SK-N-SH (cell line): Measurements from ENCODE around the gene PPIC. TPM values are rescaled to one million over a fixed set of nuclear protein-coding genes. Genes with fewer than 3 reads are reported as not detected.

Experiments
- CTCF ChIA-PET: fragments of 300-600, 350-600 bp; formaldehyde crosslinking; extraction: SDS; loops from one replicate; lab custom pipeline; 2021; lab: Yijun Ruan, JAX
- POLR2A ChIA-PET: fragments of 350-600 bp; sonication (Branson Sonifier 250); formaldehyde crosslinking; extraction: SDS; loops from one replicate; lab custom pipeline; 2020; ENCODE audit warnings: antibody characterized with exemption, inconsistent platforms; lab: Yijun Ruan, JAX
- DNase-seq: peaks from one replicate; pipeline ENCODE4 v3.0.0; 2012
- H2AFZ ChIP-seq: fragments of 200-600 bp; sonication (generic); 2 replicates; pipeline ENCODE4 v1.8.1; 2016; ENCODE audit warnings: antibody characterized with exemption, mild to moderate bottlenecking, low read depth
- H3F3A ChIP-seq: fragments of 200-600 bp; sonication (generic); replicated peaks from 2 replicates; pipeline ENCODE3; 2016; ENCODE audit warnings: antibody characterized with exemption, mild to moderate bottlenecking; ENCODE audit not compliant: insufficient read depth
- H3K27ac ChIP-seq, 2 experiments: fragments of 200-500 bp in 1 of 2; fragments of 200-600 bp in 1 of 2; sonication (Bioruptor generic) in 1 of 2; sonication (generic), shearing (Covaris generic) in 1 of 2; 2 replicates each; pipeline versions ENCODE4 v1.5.1 to v1.6.1; 2014 to 2016; ENCODE audit warnings: low read depth in 2 of 2, inconsistent platforms in 1 of 2, low read length in 1 of 2, mild to moderate bottlenecking in 1 of 2, mixed read lengths in 1 of 2
- H3K27me3 ChIP-seq: fragments of 200-600 bp; sonication (generic), shearing (Covaris generic); 2 replicates; pipeline ENCODE4 v1.6.1; 2016; ENCODE audit warnings: mixed run types; ENCODE audit not compliant: insufficient read depth
- H3K36me3 ChIP-seq, 2 experiments: fragments of 200-500 bp in 1 of 2; fragments of 200-600 bp in 1 of 2; sonication (Bioruptor generic) in 1 of 2; sonication (generic) in 1 of 2; replicated peaks in 1 of 2; 2 replicates each; pipeline versions ENCODE3 to v1.5.1; 2014 to 2016; ENCODE audit warnings: low read length in 1 of 2, mild to moderate bottlenecking in 1 of 2; ENCODE audit not compliant: insufficient read depth in 2 of 2, control insufficient read depth in 1 of 2
- H3K4me1 ChIP-seq, 2 experiments: fragments of 200-500 bp in 1 of 2; fragments of 200-600 bp in 1 of 2; sonication (Bioruptor generic) in 1 of 2; sonication (generic), shearing (Covaris generic) in 1 of 2; 2 replicates each; pipeline versions ENCODE4 v1.5.1 to v1.6.1; 2014 to 2016; ENCODE audit warnings: low read depth in 1 of 2, low read length in 1 of 2, mixed run types in 1 of 2; ENCODE audit not compliant: insufficient read depth in 2 of 2, control insufficient read depth in 1 of 2
- H3K4me2 ChIP-seq: fragments of 200-600 bp; sonication (generic), shearing (Covaris generic); 2 replicates; pipeline ENCODE4 v1.6.1; 2017; ENCODE audit warnings: mixed run types
- H3K4me3 ChIP-seq, 2 experiments: fragments of 200-500 bp in 1 of 2; fragments of 200-600 bp in 1 of 2; sonication (Bioruptor generic) in 1 of 2; sonication (generic), shearing (Covaris generic) in 1 of 2; 2 replicates each; pipeline versions ENCODE4 v1.5.1 to v1.8.1; 2014 to 2016; ENCODE audit warnings: low read depth in 2 of 2, inconsistent platforms in 1 of 2, low read length in 1 of 2, mild to moderate bottlenecking in 1 of 2, mixed read lengths in 1 of 2, moderate library complexity in 1 of 2
- H3K79me2 ChIP-seq: fragments of 200-600 bp; sonication (generic); 2 replicates; pipeline ENCODE4 v1.8.1; 2017; ENCODE audit warnings: mild to moderate bottlenecking; ENCODE audit not compliant: insufficient read depth
- H3K9ac ChIP-seq: fragments of 200-600 bp; sonication (generic); 2 replicates; pipeline ENCODE4 v1.6.1; 2017; ENCODE audit warnings: mixed run types
- H3K9me2 ChIP-seq: fragments of 200-600 bp; sonication (generic); 2 replicates; pipeline ENCODE4 v1.6.1; 2017; ENCODE audit warnings: mixed run types
- H3K9me3 ChIP-seq: fragments of 200-600 bp; sonication (generic); 2 replicates; pipeline ENCODE4 v1.6.1; 2017; ENCODE audit warnings: mixed run types, mild to moderate bottlenecking, moderate library complexity
- H4K20me1 ChIP-seq: fragments of 200-600 bp; sonication (generic); 2 replicates; pipeline ENCODE4 v1.6.1; 2017; ENCODE audit warnings: mild to moderate bottlenecking, mixed run types; ENCODE audit not compliant: insufficient read depth
- ELF1 ChIP-seq: IDR thresholded peaks from 2 replicates; pipeline ENCODE4 v1.4.0; 2012
- EP300 ChIP-seq, 2 experiments: IDR thresholded peaks; 2 replicates each; pipeline versions ENCODE4 v1.4.0 to v1.6.1; 2012; ENCODE audit warnings: borderline replicate concordance in 1 of 2, low read depth in 1 of 2, low read length in 1 of 2
- EZH2phosphoT487 ChIP-seq: fragments of 200-600 bp; sonication (generic); IDR thresholded peaks from 2 replicates; pipeline ENCODE4 v1.6.1; 2017; ENCODE audit warnings: low read depth, mixed run types, mild to moderate bottlenecking, antibody characterized with exemption, moderate library complexity, borderline replicate concordance
- FOSL2 ChIP-seq: IDR thresholded peaks from 2 replicates; pipeline ENCODE4 v1.4.0; 2012; ENCODE audit warnings: low read depth, mild to moderate bottlenecking, moderate library complexity, borderline replicate concordance
- GATA2 ChIP-seq: sonication (generic); formaldehyde crosslinking; IDR thresholded peaks from 2 replicates; pipeline ENCODE4 v1.5.0; 2020; ENCODE audit warnings: mild to moderate bottlenecking, missing genetic modification reagents
- MEF2A ChIP-seq: IDR thresholded peaks from 2 replicates; pipeline ENCODE4 v1.4.0; 2012; ENCODE audit warnings: low read depth, borderline replicate concordance
- NRF1 ChIP-seq: IDR thresholded peaks from 2 replicates; pipeline ENCODE4 v1.6.1; 2012; ENCODE audit warnings: low read depth, mild to moderate bottlenecking, low read length
- POLR2AphosphoS5 ChIP-seq: IDR thresholded peaks from 2 replicates; pipeline ENCODE4 v1.6.1; 2012; ENCODE audit warnings: low read depth, low read length
- RAD21 ChIP-seq: IDR thresholded peaks from 2 replicates; pipeline ENCODE4 v1.6.1; 2012; ENCODE audit warnings: mild to moderate bottlenecking, low read length
- RXRA ChIP-seq: IDR thresholded peaks from 2 replicates; pipeline ENCODE4 v1.4.0; 2012; ENCODE audit warnings: low read depth, mild to moderate bottlenecking, borderline replicate concordance
- SIN3A ChIP-seq: IDR thresholded peaks from 2 replicates; pipeline ENCODE4 v1.6.1; 2012; ENCODE audit warnings: low read depth, mild to moderate bottlenecking, low read length, moderate library complexity, borderline replicate concordance
- TAF1 ChIP-seq: IDR thresholded peaks from 2 replicates; pipeline ENCODE4 v1.6.1; 2012; ENCODE audit warnings: low read depth, mild to moderate bottlenecking, low read length, moderate library complexity, borderline replicate concordance
- WGBS: methylation state at CpG from one replicate; pipeline ENCODE4 v1.1.6; 2017; ENCODE audit warnings: low lambda C conversion rate; 5-methylcytosine and 5-hydroxymethylcytosine counted together
- polyA plus RNA-seq, 3 experiments: library from polyadenylated mRNA; depleted of rRNA; stranded (reverse); fragments of >200 nt; gene quantifications; 2 replicates each; pipeline ENCODE4 v1.2.3, GENCODE V29; 2012
- TF ChIP-seq, protein P1 (sequence below): fragments of 200-600 bp; sonication (generic); IDR thresholded peaks from 2 replicates; pipeline ENCODE4 v1.6.1; 2017; ENCODE audit warnings: antibody characterized with exemption, mild to moderate bottlenecking, moderate library complexity
- TF ChIP-seq, protein P2 (sequence below): IDR thresholded peaks from 2 replicates; pipeline ENCODE4 v1.4.0; 2012; ENCODE audit warnings: low read depth, borderline replicate concordance
- TF ChIP-seq, protein P3 (sequence below): fragments of 150-350 bp; IDR thresholded peaks from 2 replicates; pipeline ENCODE4 v1.6.1; 2016; ENCODE audit warnings: mild to moderate bottlenecking, low read depth, low read length

The PPIC gene
- polyA plus RNA-seq, 1 of the 3 experiments (the other 2 are of a cell fraction) = 55.1 TPM

DNA sequence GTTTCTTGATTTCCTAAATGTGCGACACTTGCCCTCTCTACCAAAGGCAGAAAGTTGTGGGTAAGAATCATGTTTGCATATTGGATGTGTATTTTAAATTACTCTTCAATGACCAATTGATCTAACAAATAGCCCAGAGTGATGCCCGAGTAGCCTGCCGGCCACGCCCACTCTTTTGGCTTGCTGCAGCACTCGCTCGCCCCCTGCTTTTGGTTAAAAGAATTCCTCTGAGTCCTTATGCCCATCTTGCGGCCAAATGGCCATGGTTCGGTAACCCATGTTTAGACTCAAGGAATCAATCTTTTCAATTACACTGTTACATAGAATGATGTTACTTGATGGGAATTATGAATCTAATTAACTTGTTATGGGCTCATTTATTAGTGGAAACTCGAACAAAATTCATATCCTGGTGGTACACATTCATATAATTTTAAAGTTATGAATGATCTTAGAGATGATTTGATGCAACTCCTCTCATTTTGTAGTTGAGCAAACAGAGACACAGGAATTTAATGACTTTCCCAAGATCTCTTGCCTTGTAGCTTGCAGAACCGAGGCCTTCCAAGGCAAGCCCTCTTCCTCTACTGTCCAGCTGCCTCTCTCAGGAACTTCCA is 36.5 kb downstream of the PPIC start:
- 92% methylated on average over 10 of the region's 10 CpGs for WGBS
- Histone ChIP-seq H3K4me3 (no peak overlapping the region; a peak in 1 of 4 replicates), H4K20me1 (no peaks in the 10 kb centered on the region), H3K9me2 (no peaks in the 10 kb centered on the region), H3K79me2 (no peaks in the 10 kb centered on the region), H3K4me1 (peaks cover 0 to 4% of the 10 kb centered on the region in 2 experiments; a peak in 2 of 4 replicates), H3F3A (peaks cover 4% of the 10 kb centered on the region), H3K9ac (no peak overlapping the region), H2AFZ (no peak overlapping the region), H3K36me3 (peaks cover 5 to 9% of the 10 kb centered on the region in 2 experiments), H3K4me2 (no peak overlapping the region), H3K27me3 (no peaks in the 10 kb centered on the region), H3K9me3 (no peaks in the 10 kb centered on the region), H3K27ac (no peak overlapping the region)
- peak; percentile 28; the same call in 1 of the 2 replicates for TF ChIP-seq RAD21
- no peak for TF ChIP-seq EZH2phosphoT487
- TF ChIP-seq, protein P1, sequence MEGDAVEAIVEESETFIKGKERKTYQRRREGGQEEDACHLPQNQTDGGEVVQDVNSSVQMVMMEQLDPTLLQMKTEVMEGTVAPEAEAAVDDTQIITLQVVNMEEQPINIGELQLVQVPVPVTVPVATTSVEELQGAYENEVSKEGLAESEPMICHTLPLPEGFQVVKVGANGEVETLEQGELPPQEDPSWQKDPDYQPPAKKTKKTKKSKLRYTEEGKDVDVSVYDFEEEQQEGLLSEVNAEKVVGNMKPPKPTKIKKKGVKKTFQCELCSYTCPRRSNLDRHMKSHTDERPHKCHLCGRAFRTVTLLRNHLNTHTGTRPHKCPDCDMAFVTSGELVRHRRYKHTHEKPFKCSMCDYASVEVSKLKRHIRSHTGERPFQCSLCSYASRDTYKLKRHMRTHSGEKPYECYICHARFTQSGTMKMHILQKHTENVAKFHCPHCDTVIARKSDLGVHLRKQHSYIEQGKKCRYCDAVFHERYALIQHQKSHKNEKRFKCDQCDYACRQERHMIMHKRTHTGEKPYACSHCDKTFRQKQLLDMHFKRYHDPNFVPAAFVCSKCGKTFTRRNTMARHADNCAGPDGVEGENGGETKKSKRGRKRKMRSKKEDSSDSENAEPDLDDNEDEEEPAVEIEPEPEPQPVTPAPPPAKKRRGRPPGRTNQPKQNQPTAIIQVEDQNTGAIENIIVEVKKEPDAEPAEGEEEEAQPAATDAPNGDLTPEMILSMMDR = no peak; the same call in 1 of the 2 replicates
- TF ChIP-seq, protein P2, sequence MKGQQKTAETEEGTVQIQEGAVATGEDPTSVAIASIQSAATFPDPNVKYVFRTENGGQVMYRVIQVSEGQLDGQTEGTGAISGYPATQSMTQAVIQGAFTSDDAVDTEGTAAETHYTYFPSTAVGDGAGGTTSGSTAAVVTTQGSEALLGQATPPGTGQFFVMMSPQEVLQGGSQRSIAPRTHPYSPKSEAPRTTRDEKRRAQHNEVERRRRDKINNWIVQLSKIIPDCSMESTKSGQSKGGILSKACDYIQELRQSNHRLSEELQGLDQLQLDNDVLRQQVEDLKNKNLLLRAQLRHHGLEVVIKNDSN = no peak
- DNase-seq = no peak
- ChIA-PET CTCF (interaction anchor here (1.0 kb wide), 1 partner anchor 14 kb away, joined by 3 read pairs; no protein-coding TSS in a partner anchor), POLR2A (interaction anchor here (0.5 kb wide), 1 partner anchor 691 kb away, joined by 5 read pairs; no protein-coding TSS in a partner anchor)

DNA sequence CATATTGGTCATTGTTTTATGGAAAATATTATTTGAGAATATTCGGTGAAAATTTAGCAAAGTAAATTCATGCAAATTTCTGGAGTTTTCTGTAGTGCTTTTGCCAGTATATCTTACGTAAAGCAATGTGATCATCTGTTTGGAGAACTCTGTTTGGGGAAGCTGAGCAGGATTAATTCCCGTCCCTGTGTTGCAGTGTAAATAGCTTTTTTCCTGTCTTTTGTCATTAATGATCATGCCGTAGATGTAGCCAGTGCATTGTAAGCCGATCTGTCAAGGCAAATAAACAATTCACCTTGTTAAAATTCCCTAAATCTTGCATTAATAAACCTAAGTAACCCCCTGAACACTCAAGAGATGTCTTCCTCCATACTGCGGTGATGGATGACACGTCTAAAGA is 39.2 kb downstream of the PPIC start:
- Histone ChIP-seq H2AFZ (no peak overlapping the region), H3K9me2 (no peaks in the 10 kb centered on the region), H3K9ac (no peak overlapping the region), H3F3A (peaks cover 4% of the 10 kb centered on the region), H3K4me1 (peaks cover 0 to 4% of the 10 kb centered on the region in 2 experiments; a peak in 2 of 4 replicates), H3K27ac (no peak overlapping the region), H3K4me3 (no peak overlapping the region), H3K79me2 (0 out of 2 replicates have a peak, but pooled peaks cover 3% of the 10 kb centered on the region), H4K20me1 (no peaks in the 10 kb centered on the region), H3K4me2 (no peak overlapping the region), H3K27me3 (no peaks in the 10 kb centered on the region), H3K9me3 (no peaks in the 10 kb centered on the region), H3K36me3 (peaks cover 5 to 9% of the 10 kb centered on the region in 2 experiments)
- DNase-seq = no peak
- ChIA-PET CTCF (no interaction called here), POLR2A (no interaction called here)
- WGBS = 89% methylated on average over 7 of the region's 7 CpGs
- TF ChIP-seq, protein P3, sequence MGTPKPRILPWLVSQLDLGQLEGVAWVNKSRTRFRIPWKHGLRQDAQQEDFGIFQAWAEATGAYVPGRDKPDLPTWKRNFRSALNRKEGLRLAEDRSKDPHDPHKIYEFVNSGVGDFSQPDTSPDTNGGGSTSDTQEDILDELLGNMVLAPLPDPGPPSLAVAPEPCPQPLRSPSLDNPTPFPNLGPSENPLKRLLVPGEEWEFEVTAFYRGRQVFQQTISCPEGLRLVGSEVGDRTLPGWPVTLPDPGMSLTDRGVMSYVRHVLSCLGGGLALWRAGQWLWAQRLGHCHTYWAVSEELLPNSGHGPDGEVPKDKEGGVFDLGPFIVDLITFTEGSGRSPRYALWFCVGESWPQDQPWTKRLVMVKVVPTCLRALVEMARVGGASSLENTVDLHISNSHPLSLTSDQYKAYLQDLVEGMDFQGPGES = no peak
- TF ChIP-seq FOSL2 = no peak
- no peak for TF ChIP-seq RXRA
- TF ChIP-seq GATA2 (CRISPR knock-in tag) = no peak
- TF ChIP-seq, protein P1 = no peak
- TF ChIP-seq ELF1 = no peak
- no peak for TF ChIP-seq NRF1
- no peak for TF ChIP-seq POLR2AphosphoS5
- TF ChIP-seq SIN3A = no peak
- no peak for TF ChIP-seq MEF2A
- TF ChIP-seq TAF1 = no peak
- TF ChIP-seq EP300 (IDR thresholded peaks at IDR 0.05; ENCODE audit: borderline replicate concordance in 1 of 2, low read depth in 1 of 2, low read length in 1 of 2) = no peak
